Neuronal stem cell (in vitro differentiated cells): ENCODE measurements around the gene CBX3.
"Not testable (repeated sequence)": the region's sequence is repeated elsewhere in the genome, so short reads cannot be mapped to it uniquely, and the experiment has no call there.

Experiments
- DNase-seq: peaks from one replicate; pipeline ENCODE4 v3.0.0-alpha.2; 2013; ENCODE audit warnings: low spot score
- H2AFZ ChIP-seq: one replicate; pipeline ENCODE4 v1.6.1; 2013; ENCODE audit warnings: mild to moderate bottlenecking, low read length, inconsistent platforms
- H2AK5ac ChIP-seq: 2 replicates; pipeline ENCODE4 v1.6.1; 2013; ENCODE audit warnings: low read depth, mild to moderate bottlenecking, inconsistent platforms, low read length, moderate library complexity, mixed read lengths
- H2BK120ac ChIP-seq: 2 replicates; pipeline ENCODE4 v1.6.1; 2013; ENCODE audit warnings: low read depth, mild to moderate bottlenecking, inconsistent platforms, low read length, moderate library complexity, mixed read lengths
- H2BK12ac ChIP-seq: one replicate; pipeline ENCODE4 v1.6.1; 2013; ENCODE audit warnings: low read length, inconsistent platforms
- H2BK15ac ChIP-seq: 2 replicates; pipeline ENCODE4 v1.6.1; 2013; ENCODE audit warnings: mild to moderate bottlenecking, low read length, inconsistent platforms, mixed read lengths
- H2BK5ac ChIP-seq: one replicate; pipeline ENCODE4 v1.6.1; 2013; ENCODE audit warnings: inconsistent platforms, mild to moderate bottlenecking, low read length, moderate library complexity
- H3K14ac ChIP-seq: one replicate; pipeline ENCODE4 v1.6.1; 2013; ENCODE audit warnings: low read length, inconsistent platforms
- H3K18ac ChIP-seq: 2 replicates; pipeline ENCODE4 v1.6.1; 2013; ENCODE audit warnings: low read length, inconsistent platforms
- H3K23ac ChIP-seq: 2 replicates; pipeline ENCODE4 v1.6.1; 2013; ENCODE audit warnings: low read depth, mild to moderate bottlenecking, mixed read lengths, low read length, inconsistent platforms; ENCODE audit not compliant: poor library complexity
- H3K27ac ChIP-seq: replicated peaks from 3 replicates; pipeline ENCODE4 v1.5.1; 2013; ENCODE audit warnings: low read length, inconsistent platforms
- H3K27me3 ChIP-seq, 3 experiments: 2 replicates each; pipeline ENCODE4 v1.6.1; 2013; ENCODE audit warnings: low read length in 3 of 3, mild to moderate bottlenecking in 2 of 3, inconsistent platforms in 1 of 3, low read depth in 1 of 3, mixed read lengths in 1 of 3, moderate library complexity in 1 of 3; ENCODE audit not compliant: control insufficient read depth in 3 of 3, insufficient read depth in 3 of 3
- H3K36me3 ChIP-seq, 2 donors: replicated peaks in 1 of 2; 2 replicates each; pipeline ENCODE4 v1.6.1; 2013; ENCODE audit warnings: low read length in 2 of 2; ENCODE audit not compliant: control insufficient read depth in 2 of 2, insufficient read depth in 2 of 2
- H3K4ac ChIP-seq: 2 replicates; pipeline ENCODE4 v1.6.1; 2013; ENCODE audit warnings: inconsistent platforms, mild to moderate bottlenecking, low read length, moderate library complexity
- H3K4me1 ChIP-seq, 2 donors: 1 replicate in 1 of 2; 2 replicates in 1 of 2; pipeline ENCODE4 v1.6.1; 2013; ENCODE audit warnings: low read length in 2 of 2, low read depth in 1 of 2; ENCODE audit not compliant: control insufficient read depth in 2 of 2, insufficient read depth in 1 of 2
- H3K4me2 ChIP-seq: one replicate; pipeline ENCODE4 v1.6.1; 2013; ENCODE audit warnings: mild to moderate bottlenecking, low read length, inconsistent platforms; ENCODE audit not compliant: insufficient read depth, poor library complexity, severe bottlenecking
- H3K4me3 ChIP-seq, 2 donors: 2 replicates each; pipeline ENCODE4 v1.5.1; 2013; ENCODE audit warnings: low read length in 2 of 2, mild to moderate bottlenecking in 2 of 2, inconsistent platforms in 1 of 2, moderate library complexity in 1 of 2
- H3K79me1 ChIP-seq: one replicate; pipeline ENCODE4 v1.6.1; 2013; ENCODE audit warnings: low read depth, mild to moderate bottlenecking, inconsistent platforms, low read length, moderate library complexity
- H3K9ac ChIP-seq: one replicate; pipeline ENCODE4 v1.6.1; 2013; ENCODE audit warnings: mild to moderate bottlenecking, low read depth, low read length, inconsistent platforms; ENCODE audit not compliant: poor library complexity
- H3K9me3 ChIP-seq, 2 donors: replicated peaks in 1 of 2; 2 replicates each; pipeline versions ENCODE3 to v1.6.1; 2013; ENCODE audit warnings: low read length in 2 of 2, mild to moderate bottlenecking in 2 of 2, inconsistent platforms in 1 of 2, low read depth in 1 of 2, mixed read lengths in 1 of 2, moderate library complexity in 1 of 2; ENCODE audit not compliant: control insufficient read depth in 2 of 2, insufficient read depth in 1 of 2
- H4K8ac ChIP-seq: one replicate; pipeline ENCODE4 v1.6.1; 2013; ENCODE audit warnings: low read depth, mild to moderate bottlenecking, inconsistent platforms, low read length, moderate library complexity
- H4K91ac ChIP-seq: one replicate; pipeline ENCODE4 v1.6.1; 2013; ENCODE audit warnings: low read length, low read depth, mild to moderate bottlenecking, inconsistent platforms; ENCODE audit not compliant: poor library complexity
- WGBS, 2 donors: extraction: QIAGEN DNeasy Blood & Tissue Kit; methylation state at CpG; one replicate each; pipeline ENCODE4 v1.1.7; 2013; ENCODE audit warnings: missing lambda C conversion rate in 2 of 2, mixed read lengths in 1 of 2; ENCODE audit not compliant: insufficient read length in 2 of 2, insufficient replicate concordance in 1 of 2; ENCODE audit errors: extremely low coverage in 2 of 2; 5-methylcytosine and 5-hydroxymethylcytosine counted together

Gene CBX3

DNA sequence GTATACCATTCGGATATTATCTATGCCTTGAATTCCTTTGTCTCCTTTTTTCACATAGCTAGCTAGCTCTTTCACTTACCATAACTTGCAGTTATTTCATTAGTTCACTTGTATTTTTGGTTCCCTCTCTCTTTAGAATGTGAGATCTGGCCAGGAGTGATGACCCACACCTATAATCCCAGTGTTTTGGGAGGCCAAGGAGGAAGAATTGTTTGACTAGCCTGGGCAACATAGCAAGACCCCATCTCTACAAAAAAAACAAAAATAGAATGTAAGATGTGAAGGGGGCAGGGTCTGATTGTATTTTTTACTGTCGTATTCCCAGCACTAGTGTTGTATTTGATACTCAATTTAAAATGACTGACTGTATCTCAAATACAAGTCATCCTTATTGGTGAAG, 29.9 kb upstream of the CBX3 start:
- Histone ChIP-seq H2BK120ac (no peak overlapping the region), H3K79me1 (no peaks in the 10 kb centered on the region), H3K36me3 (no peaks in the 10 kb centered on the region), H2BK5ac (no peak overlapping the region), H3K27me3 (no peaks in the 10 kb centered on the region), H2BK15ac (no peak overlapping the region), H2BK12ac (no peak overlapping the region), H2AFZ (no peak overlapping the region), H3K23ac (no peak overlapping the region), H3K27ac (no peak overlapping the region), H3K4me3 (no peak overlapping the region), H3K4me2 (no peak overlapping the region), H3K4me1 (peaks cover 0 to 1% of the 10 kb centered on the region in 2 donors), H3K18ac (no peak overlapping the region), H2AK5ac (no peak overlapping the region), H4K91ac (no peak overlapping the region), H3K4ac (no peak overlapping the region), H3K14ac (no peak overlapping the region), H3K9me3 (no peaks in the 10 kb centered on the region), H3K9ac (no peak overlapping the region), H4K8ac (no peak overlapping the region)
- DNase-seq: no peak
- WGBS, 2 donors: no CpG with 5 or more reads among the region's 2 CpGs

DNA sequence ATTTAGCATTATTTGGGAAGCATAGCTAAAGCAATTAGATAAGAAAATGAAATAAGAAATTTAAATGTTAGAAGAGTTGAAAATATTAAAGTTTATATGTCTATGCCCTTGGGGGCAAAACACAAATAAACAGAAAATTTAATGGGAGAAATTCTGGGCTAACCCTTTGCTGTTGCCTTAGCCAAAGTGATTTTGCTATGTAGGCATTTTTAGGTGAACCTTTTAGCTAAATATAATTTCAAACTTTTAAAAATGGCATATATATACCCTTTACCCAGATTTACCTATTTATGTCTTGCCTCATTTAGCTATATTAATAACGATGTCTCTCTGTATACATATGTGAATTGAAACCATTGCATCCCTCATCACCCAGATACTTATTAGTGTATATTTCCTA, 29.5 kb upstream of the CBX3 start:
- H4K91ac ChIP-seq: no peak overlapping the region
- H4K8ac ChIP-seq: no peak overlapping the region
- H3K9me3 ChIP-seq: no peaks in the 10 kb centered on the region
- H3K79me1 ChIP-seq: no peaks in the 10 kb centered on the region
- no peak overlapping the region for H2AK5ac ChIP-seq
- no peak overlapping the region for H3K4me3 ChIP-seq
- no peak overlapping the region for H3K23ac ChIP-seq
- no peak overlapping the region for H2AFZ ChIP-seq
- H2BK12ac ChIP-seq: no peak overlapping the region
- H3K27ac ChIP-seq: no peak overlapping the region
- H2BK120ac ChIP-seq: no peak overlapping the region
- no peaks in the 10 kb centered on the region for H3K4me1 ChIP-seq
- H3K36me3 ChIP-seq: no peaks in the 10 kb centered on the region
- DNase-seq: no peak
- H2BK15ac ChIP-seq: no peak overlapping the region
- H3K9ac ChIP-seq: no peak overlapping the region
- no peak overlapping the region for H2BK5ac ChIP-seq
- no peak overlapping the region for H3K4me2 ChIP-seq
- no peak overlapping the region for H3K14ac ChIP-seq
- WGBS, 2 donors: no CpG with 5 or more reads among the region's 1 CpG
- H3K4ac ChIP-seq: no peak overlapping the region
- no peaks in the 10 kb centered on the region for H3K27me3 ChIP-seq
- H3K18ac ChIP-seq: no peak overlapping the region

DNA sequence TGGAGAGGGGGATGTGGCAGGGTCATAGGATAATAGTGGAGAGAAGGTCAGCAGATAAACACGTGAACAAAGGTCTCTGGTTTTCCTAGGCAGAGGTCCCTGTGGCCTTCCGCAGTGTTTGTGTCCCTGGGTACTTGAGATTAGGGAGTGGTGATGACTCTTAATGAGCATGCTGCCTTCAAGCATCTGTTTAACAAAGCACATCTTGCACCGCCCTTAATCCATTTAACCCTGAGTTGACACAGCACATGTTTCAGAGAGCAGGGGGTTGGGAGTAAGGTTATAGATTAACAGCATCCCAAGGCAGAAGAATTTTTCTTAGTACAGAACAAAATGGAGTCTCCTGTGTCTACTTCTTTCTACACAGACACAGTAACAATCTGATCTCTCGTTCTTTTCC, 25.6 kb upstream of the CBX3 start:
- WGBS, 2 donors: no CpG with 5 or more reads among the region's 4 CpGs
- H2BK15ac ChIP-seq, H2BK120ac ChIP-seq, H2AFZ ChIP-seq, H3K36me3 ChIP-seq, H3K79me1 ChIP-seq, H3K9me3 ChIP-seq, H4K91ac ChIP-seq, H3K9ac ChIP-seq, H2AK5ac ChIP-seq, H3K4me1 ChIP-seq, H3K4ac ChIP-seq, H2BK12ac ChIP-seq, H3K27ac ChIP-seq, H3K18ac ChIP-seq, DNase-seq, H3K27me3 ChIP-seq, H4K8ac ChIP-seq, H2BK5ac ChIP-seq, H3K23ac ChIP-seq, H3K4me2 ChIP-seq, H3K14ac ChIP-seq, H3K4me3 ChIP-seq: not testable (repeated sequence)

DNA sequence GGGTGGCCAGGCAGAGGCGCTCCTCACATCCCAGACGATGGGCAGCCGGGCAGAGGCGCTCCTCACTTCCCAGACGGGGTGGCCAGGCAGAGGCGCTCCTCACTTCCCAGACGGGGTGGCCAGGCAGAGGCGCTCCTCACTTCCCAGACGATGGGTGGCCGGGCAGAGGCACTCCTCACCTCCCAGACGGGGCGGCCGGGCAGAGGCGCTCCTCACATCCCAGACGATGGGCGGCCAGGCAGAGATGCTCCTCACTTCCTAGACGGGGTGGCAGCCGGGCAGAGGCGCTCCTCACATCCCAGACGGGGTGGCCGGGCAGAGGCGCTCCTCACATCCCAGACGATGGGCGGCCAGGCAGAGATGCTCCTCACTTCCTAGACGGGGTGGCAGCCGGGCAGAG, 24.8 kb upstream of the CBX3 start:
- no CpG with 5 or more reads among the region's 26 CpGs for WGBS, 2 donors
- H3K4me1 ChIP-seq, H3K9me3 ChIP-seq, H2AFZ ChIP-seq, H4K91ac ChIP-seq, H3K18ac ChIP-seq, H3K4me3 ChIP-seq, H3K27ac ChIP-seq, H3K23ac ChIP-seq, H3K79me1 ChIP-seq, H3K9ac ChIP-seq, H3K4me2 ChIP-seq, H2BK5ac ChIP-seq, DNase-seq, H3K36me3 ChIP-seq, H3K14ac ChIP-seq, H3K27me3 ChIP-seq, H2BK15ac ChIP-seq, H2AK5ac ChIP-seq, H2BK12ac ChIP-seq, H3K4ac ChIP-seq, H2BK120ac ChIP-seq, H4K8ac ChIP-seq: not testable (repeated sequence)
